Muscle layer of duodenum (tissue), 2 donors: ENCODE measurements around the gene SLC32A1.

ENCODE experiments used
- H3K27ac ChIP-seq: one replicate; pipeline ENCODE4 v1.7.0; 2013; ENCODE audit warnings: mild to moderate bottlenecking, low read length
- H3K27me3 ChIP-seq: one replicate; pipeline ENCODE4 v1.7.0; 2013; ENCODE audit warnings: low read depth, mild to moderate bottlenecking, control low read depth, low read length
- H3K36me3 ChIP-seq, 2 donors: one replicate each; pipeline ENCODE4 v1.7.0; 2013; ENCODE audit warnings: low read length in 2 of 2, control low read depth in 1 of 2, mild to moderate bottlenecking in 1 of 2; ENCODE audit not compliant: insufficient read depth in 2 of 2, control insufficient read depth in 1 of 2
- H3K4me1 ChIP-seq, 2 donors: one replicate each; pipeline ENCODE4 v1.7.0; 2013; ENCODE audit warnings: low read length in 2 of 2, mild to moderate bottlenecking in 2 of 2, control low read depth in 1 of 2, moderate library complexity in 1 of 2; ENCODE audit not compliant: insufficient read depth in 2 of 2, control insufficient read depth in 1 of 2
- H3K4me3 ChIP-seq, 2 donors: one replicate each; pipeline ENCODE4 v1.7.0; 2013; ENCODE audit warnings: low read length in 2 of 2, low read depth in 1 of 2, mild to moderate bottlenecking in 1 of 2
- H3K9me3 ChIP-seq, 2 donors: one replicate each; pipeline ENCODE4 v1.7.0; 2013; ENCODE audit warnings: low read length in 2 of 2, control low read depth in 1 of 2, mild to moderate bottlenecking in 1 of 2; ENCODE audit not compliant: control insufficient read depth in 1 of 2
- donor health status: healthy.

The SLC32A1 gene

GRCh38 chr20:38737887-38738286 is 13.6 kb downstream of the SLC32A1 start:
- H3K4me3 ChIP-seq, result no peak overlapping the region
- no peaks in the 10 kb centered on the region for H3K36me3 ChIP-seq
- H3K4me1 ChIP-seq, result no peaks in the 10 kb centered on the region
- H3K9me3 ChIP-seq, result no peaks in the 10 kb centered on the region
- no peak overlapping the region for H3K27ac ChIP-seq
- H3K27me3 ChIP-seq, result peaks cover 18% of the 10 kb centered on the region

- Histone ChIP-seq H3K27me3 (no peaks in the 10 kb centered on the region), H3K9me3 (no peaks in the 10 kb centered on the region), H3K4me1 (peaks cover 7 to 14% of the 10 kb centered on the region in 2 donors), H3K4me3 (no peak overlapping the region), H3K36me3 (no peaks in the 10 kb centered on the region), H3K27ac (no peak overlapping the region)
Observed at GRCh38 chr20:38745757-38746156, 21.5 kb downstream of the SLC32A1 start.

DNA sequence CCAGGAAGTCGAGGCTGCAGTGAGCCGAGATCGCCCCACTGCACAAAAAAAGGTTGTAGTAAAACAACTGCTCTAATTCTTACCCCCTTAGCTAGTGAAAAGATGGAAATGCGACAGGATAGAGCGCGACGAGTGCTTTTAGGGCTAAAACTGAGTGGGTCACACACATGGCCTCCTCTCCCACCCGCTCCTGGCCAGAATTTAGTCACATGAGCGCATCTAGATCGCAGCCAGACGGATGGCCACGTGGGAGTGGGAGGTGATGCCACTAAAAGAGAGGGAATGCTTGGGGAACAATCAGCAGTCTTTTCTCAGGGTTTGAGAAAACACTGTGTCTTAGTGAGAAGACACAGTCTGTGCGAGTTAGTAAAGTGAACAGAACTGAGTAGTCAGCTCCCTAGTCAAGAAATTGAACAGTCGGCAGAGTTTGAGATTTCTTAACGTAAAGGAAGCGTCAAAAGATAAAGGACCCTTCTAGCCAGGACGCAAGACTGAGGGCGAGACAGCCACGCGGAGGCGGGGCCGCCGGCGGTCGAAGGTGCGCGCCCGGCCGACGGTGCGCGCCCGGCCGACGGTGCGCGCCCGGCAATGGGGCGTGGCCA is 23.3 kb downstream of the SLC32A1 start:
- Histone ChIP-seq H3K4me3 (peak overlapping the region; percentile 83 to 97), H3K36me3 (peaks cover 0 to 7% of the 10 kb centered on the region in 2 donors), H3K9me3 (no peaks in the 10 kb centered on the region), H3K4me1 (peaks cover 7 to 14% of the 10 kb centered on the region in 2 donors), H3K27ac (no peak overlapping the region), H3K27me3 (no peaks in the 10 kb centered on the region)

DNA sequence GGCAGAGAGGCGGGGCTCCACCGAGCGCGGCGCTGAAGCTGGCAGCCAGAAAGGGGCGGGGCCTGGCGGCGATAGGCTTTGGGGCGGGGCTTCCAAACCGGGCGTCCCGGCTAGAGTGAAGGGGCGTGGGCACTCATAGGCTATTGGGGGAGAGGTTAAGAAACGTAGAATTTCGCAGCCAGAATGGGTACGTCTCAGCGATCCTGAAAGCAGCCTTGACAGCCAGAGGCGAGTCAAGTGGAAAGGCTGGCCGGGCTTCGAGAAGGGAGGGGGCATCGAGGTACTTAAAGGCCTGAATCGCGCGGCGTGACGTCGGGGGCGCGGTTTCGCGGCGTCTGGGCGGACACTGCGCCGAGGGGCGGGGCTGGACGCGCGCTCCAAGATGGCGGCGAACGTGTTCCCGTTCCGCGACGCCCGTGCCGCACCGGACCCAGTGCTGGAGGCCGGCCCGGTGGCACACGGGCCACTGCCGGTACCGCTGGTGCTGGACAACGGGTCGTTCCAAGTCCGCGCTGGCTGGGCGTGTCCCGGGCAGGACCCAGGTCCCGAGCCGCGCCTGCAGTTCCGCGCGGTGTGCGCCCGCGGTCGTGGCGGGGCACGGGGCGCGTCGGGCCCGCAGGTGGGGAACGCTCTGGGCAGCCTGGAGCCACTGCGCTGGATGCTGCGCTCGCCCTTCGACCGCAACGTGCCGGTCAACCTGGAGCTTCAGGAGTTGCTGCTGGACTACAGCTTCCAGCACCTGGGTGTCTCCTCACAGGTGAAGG is 24.0 kb downstream of the SLC32A1 start, which contains the start of gene ACTR5:
TSS of gene ACTR5 (plus strand) at position 364 of the 764 bp plus-strand sequence. CDS start at position 383, 19 bp downstream.
- Histone ChIP-seq H3K27ac (peak within 1 kb of the TSS; percentile 57), H3K4me1 (peaks cover 7 to 14% of the 10 kb centered on the region in 2 donors), H3K36me3 (peaks cover 0 to 7% of the 10 kb centered on the region in 2 donors), H3K9me3 (no peaks in the 10 kb centered on the region), H3K4me3 (peak within 1 kb of the TSS; percentile 83 to 97), H3K27me3 (no peaks in the 10 kb centered on the region)

DNA sequence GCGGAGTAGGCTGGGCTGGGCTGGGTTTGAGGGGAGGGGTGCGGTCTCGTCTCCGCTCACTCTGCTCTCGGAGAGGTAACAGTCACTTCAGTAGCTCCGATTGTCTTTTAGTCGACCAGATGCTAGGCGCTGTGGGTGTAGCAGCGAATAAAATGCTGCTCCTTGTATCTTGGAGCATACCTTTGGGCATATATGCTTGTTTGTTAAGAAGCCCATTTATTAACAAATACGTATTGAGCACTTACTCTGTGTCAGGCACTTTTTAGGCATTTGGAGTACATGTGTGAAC is 24.5 kb downstream of the SLC32A1 start:
- peak overlapping the region; percentile 57 for H3K27ac ChIP-seq
- H3K9me3 ChIP-seq, result no peaks in the 10 kb centered on the region
- peaks cover 0 to 7% of the 10 kb centered on the region in 2 donors for H3K36me3 ChIP-seq
- H3K4me1 ChIP-seq, result peaks cover 7 to 14% of the 10 kb centered on the region in 2 donors
- peak overlapping the region; percentile 83 to 97 for H3K4me3 ChIP-seq
- no peaks in the 10 kb centered on the region for H3K27me3 ChIP-seq

DNA sequence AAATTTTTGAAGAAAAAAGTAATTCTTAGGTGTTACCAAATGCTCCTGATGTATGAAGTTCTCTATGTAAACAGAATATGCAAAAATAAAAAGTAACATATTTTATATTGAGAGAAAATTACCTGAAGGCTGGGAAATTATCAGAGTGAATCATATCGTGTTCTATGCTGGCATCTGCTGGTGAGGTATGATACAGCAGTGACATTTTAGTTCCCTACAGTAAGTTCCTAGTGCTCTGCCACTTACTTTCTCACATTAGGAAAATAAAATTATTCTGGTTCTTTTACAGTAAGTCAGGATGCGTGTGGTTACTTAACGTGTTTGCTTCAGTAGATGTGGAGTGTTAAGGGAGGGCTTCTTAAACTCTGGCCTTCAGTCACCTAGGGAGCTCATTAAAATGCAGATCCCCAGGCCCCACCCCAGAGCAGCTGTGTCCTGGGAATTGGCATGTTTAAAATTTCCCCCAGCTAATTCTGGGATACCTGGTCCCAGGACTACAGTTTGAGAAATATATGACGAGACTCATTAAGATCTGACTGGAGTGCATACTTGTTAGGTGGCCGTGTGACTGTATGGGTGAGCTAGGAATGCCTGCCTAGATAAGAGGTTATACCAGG is 27.2 kb downstream of the SLC32A1 start:
- no peaks in the 10 kb centered on the region for H3K9me3 ChIP-seq
- H3K36me3 ChIP-seq, result peaks cover 10 to 26% of the 10 kb centered on the region in 2 donors
- H3K27me3 ChIP-seq, result no peaks in the 10 kb centered on the region
- no peak overlapping the region for H3K27ac ChIP-seq
- peaks cover 7 to 14% of the 10 kb centered on the region in 2 donors for H3K4me1 ChIP-seq
- no peak overlapping the region for H3K4me3 ChIP-seq

GRCh38 chr20:38752029-38752428 is 27.7 kb downstream of the SLC32A1 start:
- Histone ChIP-seq H3K36me3 (peaks cover 12 to 30% of the 10 kb centered on the region in 2 donors), H3K27ac (no peak overlapping the region), H3K4me1 (peaks cover 7 to 14% of the 10 kb centered on the region in 2 donors), H3K4me3 (no peak overlapping the region), H3K9me3 (no peaks in the 10 kb centered on the region), H3K27me3 (no peaks in the 10 kb centered on the region)

GRCh38 chr20:38754924-38755323 is 30.6 kb downstream of the SLC32A1 start:
- H3K36me3 ChIP-seq, result peaks cover 25 to 59% of the 10 kb centered on the region in 2 donors
- no peak overlapping the region for H3K27ac ChIP-seq
- no peaks in the 10 kb centered on the region for H3K9me3 ChIP-seq
- H3K4me1 ChIP-seq, result no peaks in the 10 kb centered on the region
- no peak overlapping the region for H3K4me3 ChIP-seq
- H3K27me3 ChIP-seq, result no peaks in the 10 kb centered on the region

DNA sequence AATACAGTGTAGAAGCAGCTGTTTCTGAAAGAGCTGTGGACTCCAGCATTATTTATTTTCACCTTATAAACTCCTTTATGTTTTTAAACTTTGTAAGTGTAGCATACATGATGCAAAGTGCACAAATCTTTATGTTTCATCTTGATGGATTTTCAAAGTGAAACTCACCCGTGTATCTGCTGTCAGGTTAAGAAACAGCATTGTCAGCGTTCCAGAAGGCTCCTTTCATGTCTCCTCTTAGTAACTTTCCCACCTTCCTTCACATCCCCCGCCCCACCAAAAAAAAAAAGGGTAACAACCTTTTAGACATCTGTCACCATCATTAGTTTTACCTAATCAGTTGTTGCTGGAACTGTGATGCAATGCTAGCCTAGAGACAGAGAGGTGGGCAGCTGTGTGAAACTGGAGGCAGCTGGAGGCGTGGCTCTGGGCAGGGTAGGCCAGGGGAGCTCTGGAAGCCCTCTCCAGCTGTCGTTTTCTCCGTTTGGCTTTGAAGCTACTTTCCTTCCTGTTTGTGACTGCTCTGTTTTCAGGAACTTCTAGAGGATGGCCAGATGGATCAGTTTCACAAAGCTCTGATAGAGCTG is 31.1 kb downstream of the SLC32A1 start:
- Histone ChIP-seq H3K4me1 (no peaks in the 10 kb centered on the region), H3K4me3 (no peak overlapping the region), H3K9me3 (no peaks in the 10 kb centered on the region), H3K27me3 (no peaks in the 10 kb centered on the region), H3K27ac (no peak overlapping the region), H3K36me3 (peaks cover 28 to 63% of the 10 kb centered on the region in 2 donors)

- Histone ChIP-seq H3K4me1 (no peaks in the 10 kb centered on the region), H3K4me3 (no peak overlapping the region), H3K36me3 (peaks cover 33 to 75% of the 10 kb centered on the region in 2 donors), H3K9me3 (no peaks in the 10 kb centered on the region), H3K27ac (no peak overlapping the region), H3K27me3 (no peaks in the 10 kb centered on the region)
Observed at GRCh38 chr20:38757145-38757775, 33.0 kb downstream of the SLC32A1 start.

DNA sequence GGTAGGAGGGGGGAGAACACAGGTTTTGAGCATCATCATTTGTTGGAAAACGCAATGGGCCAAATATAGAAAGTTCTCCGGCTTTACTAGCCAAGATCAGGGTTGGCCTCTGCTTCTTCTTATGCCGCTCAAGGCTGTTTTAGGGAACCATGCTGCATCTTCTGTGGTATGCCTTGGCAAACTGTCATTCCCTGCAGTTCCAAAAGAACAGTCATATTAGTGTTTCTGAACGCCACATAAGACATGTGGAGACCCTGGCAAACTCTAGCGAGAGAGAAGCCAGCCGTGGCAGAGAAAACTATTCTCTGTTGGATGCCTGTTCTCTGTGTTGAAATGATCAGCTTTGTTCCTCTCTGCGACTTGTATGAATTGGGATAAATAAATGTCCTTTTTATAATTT is 34.8 kb downstream of the SLC32A1 start:
- Histone ChIP-seq H3K4me1 (no peaks in the 10 kb centered on the region), H3K4me3 (no peak overlapping the region), H3K9me3 (no peaks in the 10 kb centered on the region), H3K36me3 (peaks cover 49 to 90% of the 10 kb centered on the region in 2 donors), H3K27me3 (no peaks in the 10 kb centered on the region), H3K27ac (no peak overlapping the region)
